Measurements from ENCODE around the gene SMG6. TPM values are rescaled to one million over a fixed set of nuclear protein-coding genes. Genes with fewer than 3 reads are reported as not detected.

The SMG6 gene
- total RNA-seq (ENCODE audit: unreplicated experiment) = 38.1 TPM
- long read RNA-seq, partial matches to known transcripts = 1 of 2 reads
- long read RNA-seq, other reads (novel, unspliced or antisense) = 1 of 2 reads

DNA sequence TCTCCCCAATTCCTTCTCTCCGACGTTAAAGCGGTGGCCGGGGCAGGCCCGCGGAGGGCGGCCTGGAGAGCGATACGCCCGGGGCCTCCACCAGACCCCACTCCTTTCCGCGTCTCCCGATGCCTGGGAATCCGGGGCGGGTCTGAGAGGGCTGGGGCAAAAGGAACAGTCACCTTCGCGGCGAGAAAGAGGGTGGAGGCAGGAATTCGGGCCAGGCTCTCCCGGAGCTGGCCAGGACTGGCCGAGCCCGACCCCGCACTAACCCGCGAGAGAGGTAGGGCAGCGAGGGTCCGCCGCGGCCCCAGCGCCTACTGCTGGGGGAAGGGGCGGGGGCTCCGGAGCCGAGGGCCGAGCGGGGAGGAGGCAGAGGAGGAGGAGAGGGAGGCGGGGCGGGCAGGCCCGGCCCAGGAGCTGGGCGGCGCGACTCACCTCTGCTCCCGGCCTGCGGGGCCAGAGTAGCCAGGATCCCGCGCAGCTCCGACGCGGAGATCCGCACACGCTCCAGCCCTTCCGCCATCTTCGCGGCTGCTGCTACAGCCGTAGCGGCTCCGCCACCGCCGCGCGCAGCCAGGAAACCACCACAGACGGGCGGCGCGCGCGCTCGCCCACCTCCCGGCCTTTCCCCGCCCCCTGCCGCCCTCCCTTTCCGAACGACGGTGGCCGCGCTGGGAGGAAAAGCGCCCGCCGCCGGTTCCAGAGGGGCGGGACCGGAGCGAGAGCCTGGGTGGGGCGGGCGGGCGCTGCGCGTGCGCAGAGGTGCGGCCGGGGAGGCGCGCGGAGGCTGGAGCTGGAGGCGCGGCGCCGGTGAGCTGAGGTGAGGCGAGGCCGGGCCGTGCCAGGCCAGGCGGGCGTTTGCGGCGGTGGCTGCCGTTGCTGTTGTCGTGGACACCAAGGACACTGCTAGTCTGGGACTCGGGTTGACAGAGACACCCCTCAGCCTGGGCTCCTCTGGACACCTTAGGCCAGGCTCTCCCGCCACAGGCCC, at the start of gene SMG6, which contains the start of gene SRR:
TSS of gene SMG6 (minus strand) at position 582 of the 985 bp plus-strand sequence. CDS start at position 517, 65 bp downstream.
TSS of gene SRR (plus strand) at position 747 of the 985 bp plus-strand sequence. CDS start 11,611 bp downstream, outside the sequence.
- H3K27ac Mint-ChIP-seq (ENCODE audit: unreplicated experiment) = peak within 1 kb of the TSS; percentile 67
- H3K4me1 Mint-ChIP-seq (ENCODE audit: unreplicated experiment) = peaks cover 23% of the 10 kb centered on the region
- H3K4me3 Mint-ChIP-seq (ENCODE audit: unreplicated experiment) = peak within 1 kb of the TSS; percentile 95
- no peaks in the 10 kb centered on the region for H3K9me3 Mint-ChIP-seq (ENCODE audit: unreplicated experiment)
- peak; percentile 93 for DNase-seq (ENCODE audit: low spot score)
- H3K27me3 Mint-ChIP-seq (ENCODE audit: unreplicated experiment) = peaks cover 7% of the 10 kb centered on the region
- TF ChIP-seq, protein P1, sequence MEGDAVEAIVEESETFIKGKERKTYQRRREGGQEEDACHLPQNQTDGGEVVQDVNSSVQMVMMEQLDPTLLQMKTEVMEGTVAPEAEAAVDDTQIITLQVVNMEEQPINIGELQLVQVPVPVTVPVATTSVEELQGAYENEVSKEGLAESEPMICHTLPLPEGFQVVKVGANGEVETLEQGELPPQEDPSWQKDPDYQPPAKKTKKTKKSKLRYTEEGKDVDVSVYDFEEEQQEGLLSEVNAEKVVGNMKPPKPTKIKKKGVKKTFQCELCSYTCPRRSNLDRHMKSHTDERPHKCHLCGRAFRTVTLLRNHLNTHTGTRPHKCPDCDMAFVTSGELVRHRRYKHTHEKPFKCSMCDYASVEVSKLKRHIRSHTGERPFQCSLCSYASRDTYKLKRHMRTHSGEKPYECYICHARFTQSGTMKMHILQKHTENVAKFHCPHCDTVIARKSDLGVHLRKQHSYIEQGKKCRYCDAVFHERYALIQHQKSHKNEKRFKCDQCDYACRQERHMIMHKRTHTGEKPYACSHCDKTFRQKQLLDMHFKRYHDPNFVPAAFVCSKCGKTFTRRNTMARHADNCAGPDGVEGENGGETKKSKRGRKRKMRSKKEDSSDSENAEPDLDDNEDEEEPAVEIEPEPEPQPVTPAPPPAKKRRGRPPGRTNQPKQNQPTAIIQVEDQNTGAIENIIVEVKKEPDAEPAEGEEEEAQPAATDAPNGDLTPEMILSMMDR (IDR thresholded peaks at IDR 0.05; ENCODE audit: unreplicated experiment) = no peak
- peaks cover 11% of the 10 kb centered on the region for H3K36me3 Mint-ChIP-seq (ENCODE audit: low read depth, unreplicated experiment)

DNA sequence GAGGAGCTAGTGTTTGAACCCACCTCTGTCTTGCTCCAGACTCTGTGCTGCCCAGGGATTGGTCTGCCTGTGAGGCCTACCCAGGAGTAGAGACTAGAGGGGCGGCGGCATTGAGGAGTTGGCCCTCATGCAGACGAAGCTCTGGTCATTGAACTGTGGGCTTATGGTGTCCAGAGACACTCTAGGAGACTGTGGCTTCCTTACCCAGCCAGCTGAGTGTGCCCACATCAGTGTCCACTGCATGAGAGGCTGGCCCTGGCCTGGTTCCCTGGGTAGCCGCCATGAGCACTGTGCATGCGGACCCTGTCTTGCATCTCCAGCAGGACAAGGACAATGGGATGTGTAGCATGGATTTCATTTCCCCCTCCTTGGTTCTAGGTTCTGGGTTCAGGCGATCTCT, 47.7 kb upstream of the SMG6 start:
- DNase-seq (ENCODE audit: low spot score) = no peak
- Mint-ChIP-seq H3K27ac (ENCODE audit: unreplicated experiment) (no peak overlapping the region), H3K4me1 (ENCODE audit: unreplicated experiment) (no peaks in the 10 kb centered on the region), H3K4me3 (ENCODE audit: unreplicated experiment) (no peak overlapping the region), H3K36me3 (ENCODE audit: low read depth, unreplicated experiment) (peaks cover 7% of the 10 kb centered on the region), H3K27me3 (ENCODE audit: unreplicated experiment) (peaks cover 5% of the 10 kb centered on the region), H3K9me3 (ENCODE audit: unreplicated experiment) (no peaks in the 10 kb centered on the region)
- TF ChIP-seq, protein P1 (IDR thresholded peaks at IDR 0.05; ENCODE audit: unreplicated experiment) = no peak

GRCh38 chr17:2347805-2348685, 44.5 kb upstream of the SMG6 start:
- no peak for DNase-seq (ENCODE audit: low spot score)
- no peaks in the 10 kb centered on the region for H3K9me3 Mint-ChIP-seq (ENCODE audit: unreplicated experiment)
- no peaks in the 10 kb centered on the region for H3K4me1 Mint-ChIP-seq (ENCODE audit: unreplicated experiment)
- H3K27me3 Mint-ChIP-seq (ENCODE audit: unreplicated experiment) = peaks cover 4% of the 10 kb centered on the region
- TF ChIP-seq, protein P1 (IDR thresholded peaks at IDR 0.05; ENCODE audit: unreplicated experiment) = no peak
- no peak overlapping the region for H3K27ac Mint-ChIP-seq (ENCODE audit: unreplicated experiment)
- H3K36me3 Mint-ChIP-seq (ENCODE audit: low read depth, unreplicated experiment) = peaks cover 13% of the 10 kb centered on the region
- peak overlapping the region; percentile 67 for H3K4me3 Mint-ChIP-seq (ENCODE audit: unreplicated experiment)

- TF ChIP-seq, protein P1 (IDR thresholded peaks at IDR 0.05; ENCODE audit: unreplicated experiment) = no peak
- Mint-ChIP-seq H3K4me3 (ENCODE audit: unreplicated experiment) (no peak overlapping the region), H3K27me3 (ENCODE audit: unreplicated experiment) (peaks cover 4% of the 10 kb centered on the region), H3K4me1 (ENCODE audit: unreplicated experiment) (no peaks in the 10 kb centered on the region), H3K27ac (ENCODE audit: unreplicated experiment) (no peak overlapping the region), H3K36me3 (ENCODE audit: low read depth, unreplicated experiment) (peaks cover 13% of the 10 kb centered on the region), H3K9me3 (ENCODE audit: unreplicated experiment) (no peaks in the 10 kb centered on the region)
- DNase-seq (ENCODE audit: low spot score) = no peak
Measured at GRCh38 chr17:2346475-2346874, 42.9 kb upstream of the SMG6 start.

Measured in endothelial cell (in vitro differentiated cells).